ENCODE measurements around the gene CASD1. TPM values are rescaled to one million over a fixed set of nuclear protein-coding genes. Genes with fewer than 3 reads are reported as not detected.

The CASD1 gene
- total and polyA plus RNA-seq, 10 of the 15 experiments (the other 5 are each of a cell fraction or from before 2014, with no cell fraction given), result 4.0 to 18.6 (median 10.7) TPM

- no peaks in the 10 kb centered on the region for H3K79me2 ChIP-seq (ENCODE audit: control insufficient read depth, insufficient read depth, low read length)
- no peak overlapping the region for H3K27ac ChIP-seq (ENCODE audit: control insufficient read depth, insufficient read depth)
- H3K9ac ChIP-seq (ENCODE audit: control insufficient read depth, insufficient read depth, low read length), result no peak overlapping the region
- in situ Hi-C loops (cut with MboI) (no loop called here), intact Hi-C loops (cut with micrococcal nuclease; ENCODE audit: unreplicated experiment) (no loop called here)
- ATAC-seq (no peak), FAIRE-seq (no peak), DNase-seq (ENCODE audit: low read depth, low spot score) (no peak)
- SMC1A ChIA-PET (ENCODE audit: uncharacterized antibody, unreplicated experiment), result interaction anchor here (1.3 kb wide), 1 partner anchor 9 kb away, joined by 4 read pairs; no protein-coding TSS in a partner anchor
- RAD21 ChIA-PET (ENCODE audit: unreplicated experiment), result no interaction called here
- TF ChIP-seq MXI1 (IDR thresholded peaks at IDR 0.05; ENCODE audit: low read depth, low read length) (no peak), EP300 (IDR thresholded peaks at IDR 0.05; ENCODE audit: borderline replicate concordance in 1 of 2, control insufficient read depth in 1 of 2, low read depth in 2 of 2, low read length in 2 of 2) (no peak), SUZ12 (IDR thresholded peaks at IDR 0.05; ENCODE audit: unreplicated experiment) (no peak)
- no peak overlapping the region for H3K4me3 ChIP-seq
- no peaks in the 10 kb centered on the region for H3K9me3 ChIP-seq (replicated peaks; ENCODE audit: control insufficient read depth, insufficient read depth, low read length)
- no TSS peak for BruUV-seq (replicated peaks)
- POLR2A ChIA-PET, result no interaction called here
- no peak overlapping the region for H3K4me2 ChIP-seq (ENCODE audit: control insufficient read depth, insufficient read depth)
- no peaks in the 10 kb centered on the region for H3K27me3 ChIP-seq (replicated peaks in 1 of 2; ENCODE audit: control insufficient read depth in 2 of 2, insufficient read depth in 2 of 2, low read length in 1 of 2)
- H4K20me1 ChIP-seq (ENCODE audit: control insufficient read depth, insufficient read depth), result no peaks in the 10 kb centered on the region
- no peaks in the 10 kb centered on the region for H3K4me1 ChIP-seq (ENCODE audit: control insufficient read depth, insufficient read depth, low read length)
- H3K36me3 ChIP-seq (ENCODE audit: control insufficient read depth in 2 of 2, insufficient read depth in 2 of 2, low read length in 1 of 2), result no peaks in the 10 kb centered on the region; a peak in 1 of 4 replicates
- H2AFZ ChIP-seq (ENCODE audit: control insufficient read depth, low read depth, low read length), result no peak overlapping the region
- WGBS (ENCODE audit: insufficient coverage, insufficient replicate concordance, low lambda C conversion rate, missing lambda C conversion rate), result 100% methylated on average over 3 of the region's 3 CpGs
- CTCF ChIA-PET, result no interaction called here
Observed at GRCh38 chr7:94600267-94600666, 90.7 kb downstream of the CASD1 start.

GRCh38 chr7:94602181-94602580 lies 92.6 kb downstream of the CASD1 start:
- TF ChIP-seq BCL3 (IDR thresholded peaks at IDR 0.05; ENCODE audit: borderline replicate concordance, insufficient read depth, low read depth, low read length, poor library complexity, severe bottlenecking), result no peak
- TF ChIP-seq PAX5 (IDR thresholded peaks at IDR 0.05; ENCODE audit: borderline replicate concordance, low read depth, low read length), result no peak
- Histone ChIP-seq H3K4me2 (ENCODE audit: control insufficient read depth, insufficient read depth) (no peak overlapping the region), H4K20me1 (ENCODE audit: control insufficient read depth, insufficient read depth) (no peaks in the 10 kb centered on the region), H3K27ac (ENCODE audit: control insufficient read depth, insufficient read depth) (no peak overlapping the region), H3K4me3 (no peak overlapping the region), H2AFZ (ENCODE audit: control insufficient read depth, low read depth, low read length) (no peak overlapping the region), H3K4me1 (ENCODE audit: control insufficient read depth, insufficient read depth, low read length) (no peaks in the 10 kb centered on the region), H3K9me3 (replicated peaks; ENCODE audit: control insufficient read depth, insufficient read depth, low read length) (no peaks in the 10 kb centered on the region; the same call in 2 of the 3 replicates), H3K27me3 (replicated peaks in 1 of 2; ENCODE audit: control insufficient read depth in 2 of 2, insufficient read depth in 2 of 2, low read length in 1 of 2) (no peaks in the 10 kb centered on the region), H3K79me2 (ENCODE audit: control insufficient read depth, insufficient read depth, low read length) (no peaks in the 10 kb centered on the region), H3K9ac (ENCODE audit: control insufficient read depth, insufficient read depth, low read length) (no peak overlapping the region), H3K36me3 (ENCODE audit: control insufficient read depth in 2 of 2, insufficient read depth in 2 of 2, low read length in 1 of 2) (no peaks in the 10 kb centered on the region)
- ChIA-PET SMC1A (ENCODE audit: uncharacterized antibody, unreplicated experiment) (no interaction called here), RAD21 (ENCODE audit: unreplicated experiment) (no interaction called here), POLR2A (no interaction called here), CTCF (no interaction called here)
- intact Hi-C loops (cut with micrococcal nuclease; ENCODE audit: unreplicated experiment) (no loop called here), in situ Hi-C loops (cut with MboI) (no loop called here)
- DNase-seq (ENCODE audit: low read depth, low spot score) (no peak), FAIRE-seq (no peak), ATAC-seq (no peak)
- no TSS peak for BruUV-seq (replicated peaks)
- WGBS (ENCODE audit: insufficient coverage, insufficient replicate concordance, low lambda C conversion rate, missing lambda C conversion rate), result 90% methylated on average over 1 of the region's 1 CpG

Data from GM12878 (cell line).